ENCODE results near the gene SPATA13.
A peak's percentile ranks its signal among the peaks of the same experiment; 100 is the strongest.
"Not testable (repeated sequence)": the region's sequence is repeated elsewhere in the genome, so short reads cannot be mapped to it uniquely, and the experiment has no call there.

Gene SPATA13

GRCh38 chr13:24160458-24161009, at the start of gene SPATA13:
Gene SPATA13, plus strand, starts transcription at chr13:24160720. Its CDS starts 62,210 bp downstream, at chr13:24222930.
- DNase-seq (ENCODE audit: low read depth in 2 of 2, low spot score in 1 of 2) = peak; percentile 85 to 92

GRCh38 chr13:24112791-24113190, 47.7 kb upstream of the SPATA13 start:
- no peak for DNase-seq (ENCODE audit: low read depth in 2 of 2, low spot score in 1 of 2)

GRCh38 chr13:24115671-24116070, 44.8 kb upstream of the SPATA13 start:
- no peak for DNase-seq (ENCODE audit: low read depth in 2 of 2, low spot score in 1 of 2)

- no peak for DNase-seq (ENCODE audit: low read depth in 2 of 2, low spot score in 1 of 2)
These were observed 44.4 kb upstream of the SPATA13 start for GRCh38 chr13:24116131-24116530.

GRCh38 chr13:24118576-24118975, 41.9 kb upstream of the SPATA13 start:
- DNase-seq (ENCODE audit: low read depth in 2 of 2, low spot score in 1 of 2) = no peak

GRCh38 chr13:24119626-24120508, 40.7 kb upstream of the SPATA13 start:
- DNase-seq (ENCODE audit: low read depth in 2 of 2, low spot score in 1 of 2) = no peak

- DNase-seq (ENCODE audit: low read depth in 2 of 2, low spot score in 1 of 2) = not testable (repeated sequence)
These were observed 38.5 kb upstream of the SPATA13 start for GRCh38 chr13:24122045-24122444.

- no peak for DNase-seq (ENCODE audit: low read depth in 2 of 2, low spot score in 1 of 2)
These were observed 38.0 kb upstream of the SPATA13 start for GRCh38 chr13:24122569-24122968.

- no peak for DNase-seq (ENCODE audit: low read depth in 2 of 2, low spot score in 1 of 2)
These were observed 36.8 kb upstream of the SPATA13 start for GRCh38 chr13:24123761-24124160.

- DNase-seq (ENCODE audit: low read depth in 2 of 2, low spot score in 1 of 2) = no peak
These were observed 35.6 kb upstream of the SPATA13 start for GRCh38 chr13:24124789-24125476.

GRCh38 chr13:24127116-24127631, 33.3 kb upstream of the SPATA13 start:
- DNase-seq (ENCODE audit: low read depth in 2 of 2, low spot score in 1 of 2) = no peak

- no peak for DNase-seq (ENCODE audit: low read depth in 2 of 2, low spot score in 1 of 2)
These were observed 32.4 kb upstream of the SPATA13 start for GRCh38 chr13:24128112-24128511.

- no peak for DNase-seq (ENCODE audit: low read depth in 2 of 2, low spot score in 1 of 2)
These were observed 31.6 kb upstream of the SPATA13 start for GRCh38 chr13:24128962-24129361.

- DNase-seq (ENCODE audit: low read depth in 2 of 2, low spot score in 1 of 2) = no peak
These were observed 30.4 kb upstream of the SPATA13 start for GRCh38 chr13:24129914-24130774.

- DNase-seq (ENCODE audit: low read depth in 2 of 2, low spot score in 1 of 2) = no peak
These were observed 28.8 kb upstream of the SPATA13 start for GRCh38 chr13:24131749-24132148.

- no peak for DNase-seq (ENCODE audit: low read depth in 2 of 2, low spot score in 1 of 2)
These were observed 27.3 kb upstream of the SPATA13 start for GRCh38 chr13:24133021-24133795.

GRCh38 chr13:24134231-24134630, 26.3 kb upstream of the SPATA13 start:
- no peak for DNase-seq (ENCODE audit: low read depth in 2 of 2, low spot score in 1 of 2)

GRCh38 chr13:24134757-24135156, 25.8 kb upstream of the SPATA13 start:
- DNase-seq (ENCODE audit: low read depth in 2 of 2, low spot score in 1 of 2) = no peak

GRCh38 chr13:24135674-24136300, 24.7 kb upstream of the SPATA13 start:
- no peak for DNase-seq (ENCODE audit: low read depth in 2 of 2, low spot score in 1 of 2)

GRCh38 chr13:24138911-24139310, 21.6 kb upstream of the SPATA13 start:
- DNase-seq (ENCODE audit: low read depth in 2 of 2, low spot score in 1 of 2) = no peak
